IgD-negative memory B cell (primary cell): Measurements from ENCODE around the gene CCDC54. TPM values are rescaled to one million over a fixed set of nuclear protein-coding genes. Genes with fewer than 3 reads are reported as not detected.
"Not testable (repeated sequence)": the region's sequence is repeated elsewhere in the genome, so short reads cannot be mapped to it uniquely, and the experiment has no call there.

ENCODE experiments used
- H3K27ac Mint-ChIP-seq, 3 donors: one replicate each; pipeline ENCODE4 v1.8.0; 2020 to 2022; ENCODE audit warnings: mild to moderate bottlenecking in 3 of 3, mixed read lengths in 3 of 3, moderate library complexity in 1 of 3
- H3K27me3 Mint-ChIP-seq: one replicate; pipeline ENCODE4 v1.8.0; 2021; ENCODE audit warnings: mixed read lengths
- H3K36me3 Mint-ChIP-seq: one replicate; pipeline ENCODE4 v1.8.0; 2020; ENCODE audit warnings: mild to moderate bottlenecking, mixed read lengths
- H3K4me1 Mint-ChIP-seq, 3 donors: one replicate each; pipeline ENCODE4 v1.8.0; 2020 to 2022; ENCODE audit warnings: mixed read lengths in 3 of 3, mild to moderate bottlenecking in 1 of 3
- H3K4me3 Mint-ChIP-seq, 4 donors: one replicate each; pipeline ENCODE4 v1.8.0; 2020 to 2022; ENCODE audit warnings: mild to moderate bottlenecking in 4 of 4, mixed read lengths in 4 of 4, moderate library complexity in 3 of 4
- H3K9me3 Mint-ChIP-seq, 3 donors: one replicate each; pipeline ENCODE4 v1.8.0; 2020 to 2021; ENCODE audit warnings: mixed read lengths in 3 of 3, mild to moderate bottlenecking in 1 of 3
- polyA plus RNA-seq: library from polyadenylated mRNA; unstranded; fragments of 300-500 nt; fragmentation: Illumina TruSeq; gene quantifications from one replicate; pipeline ENCODE4 v1.2.3, GENCODE V29; 2021

The CCDC54 gene
- polyA plus RNA-seq: not detected

DNA sequence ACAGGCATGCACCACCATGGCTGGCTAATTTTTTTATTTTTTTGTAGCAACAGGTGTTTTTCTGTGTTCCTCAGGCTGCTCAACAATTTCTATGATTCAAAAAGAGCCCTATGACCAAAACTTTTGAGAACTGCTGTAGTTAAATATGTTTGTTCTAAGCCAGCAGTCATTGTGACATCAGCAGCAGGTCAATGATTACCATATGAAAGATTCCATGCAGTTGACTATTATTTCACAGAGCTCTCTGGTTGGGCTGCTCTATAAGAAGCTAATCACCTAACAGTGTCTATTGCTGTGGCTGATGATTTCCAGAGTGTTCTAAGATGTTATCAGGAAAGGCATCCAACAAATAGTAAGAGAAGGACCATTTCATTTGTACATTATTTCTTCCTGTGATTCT, at the start of gene CCDC54:
CCDC54 (plus strand) TSS at position 289 of the 400 bp plus-strand sequence. CDS start 149 bp downstream, outside the sequence.
- H3K4me3 Mint-ChIP-seq: no peak within 1 kb of the TSS
- no peak within 1 kb of the TSS for H3K27ac Mint-ChIP-seq
- peaks cover 9% of the 10 kb centered on the region for H3K27me3 Mint-ChIP-seq
- peaks cover 0 to 1% (median 0%) of the 10 kb centered on the region in 3 donors for H3K9me3 Mint-ChIP-seq
- H3K36me3 Mint-ChIP-seq: peaks cover 2% of the 10 kb centered on the region
- no peaks in the 10 kb centered on the region for H3K4me1 Mint-ChIP-seq

GRCh38 chr3:107328069-107328468, 49.2 kb upstream of the CCDC54 start:
- Mint-ChIP-seq H3K4me1 (peaks cover 5 to 12% (median 10%) of the 10 kb centered on the region in 3 donors), H3K27ac (no peak overlapping the region), H3K27me3 (peaks cover 1% of the 10 kb centered on the region), H3K36me3 (no peaks in the 10 kb centered on the region), H3K9me3 (no peaks in the 10 kb centered on the region), H3K4me3 (no peak overlapping the region)

GRCh38 chr3:107329088-107329487, 48.2 kb upstream of the CCDC54 start:
- Mint-ChIP-seq H3K4me1 (peaks cover 5 to 12% (median 10%) of the 10 kb centered on the region in 3 donors), H3K36me3 (no peaks in the 10 kb centered on the region), H3K27ac (no peak overlapping the region), H3K27me3 (peaks cover 1% of the 10 kb centered on the region), H3K4me3 (no peak overlapping the region), H3K9me3 (no peaks in the 10 kb centered on the region)

DNA sequence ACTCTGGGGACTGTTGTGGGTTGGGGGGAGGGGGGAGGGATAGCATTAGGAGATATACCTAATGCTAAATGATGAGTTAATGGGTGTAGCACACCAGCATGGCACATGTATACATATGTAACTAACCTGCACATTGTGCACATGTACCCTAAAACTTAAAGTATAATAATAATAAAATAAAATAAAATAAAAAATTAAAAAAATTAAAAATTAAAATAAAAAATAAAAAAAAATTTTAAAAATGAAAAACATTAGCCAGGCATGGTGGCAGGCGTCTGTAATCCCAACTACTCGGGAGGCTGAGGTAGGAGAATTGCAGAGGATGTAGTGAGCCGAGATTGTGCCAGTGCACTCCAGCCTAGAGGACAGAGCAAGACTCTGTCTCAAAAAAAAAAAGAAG, 37.5 kb upstream of the CCDC54 start:
- H3K4me1 Mint-ChIP-seq, H3K9me3 Mint-ChIP-seq, H3K27ac Mint-ChIP-seq, H3K4me3 Mint-ChIP-seq, H3K27me3 Mint-ChIP-seq, H3K36me3 Mint-ChIP-seq: not testable (repeated sequence)

DNA sequence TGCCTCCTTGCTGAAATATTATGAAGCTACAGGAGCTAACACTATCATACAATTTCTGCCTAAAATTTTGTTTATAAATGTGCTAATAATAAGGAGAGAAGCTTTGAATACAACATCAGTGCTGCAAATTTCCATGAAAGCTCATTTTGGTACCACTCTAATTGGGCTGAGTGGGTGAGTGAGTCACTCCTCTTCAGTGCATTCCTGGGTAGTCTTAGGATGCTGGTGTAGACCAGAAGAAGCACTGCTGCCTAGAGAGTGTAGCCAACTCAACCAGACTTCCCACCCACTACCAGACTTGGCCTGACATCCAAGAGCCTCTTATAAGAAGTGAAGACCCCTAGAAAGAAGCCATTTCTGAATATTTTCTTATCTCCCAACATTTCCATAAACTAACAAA, 32.5 kb upstream of the CCDC54 start:
- Mint-ChIP-seq H3K9me3 (peaks cover 0 to 2% (median 0%) of the 10 kb centered on the region in 3 donors), H3K27me3 (no peaks in the 10 kb centered on the region), H3K27ac (no peak overlapping the region), H3K4me3 (no peak overlapping the region), H3K4me1 (no peaks in the 10 kb centered on the region), H3K36me3 (no peaks in the 10 kb centered on the region)

DNA sequence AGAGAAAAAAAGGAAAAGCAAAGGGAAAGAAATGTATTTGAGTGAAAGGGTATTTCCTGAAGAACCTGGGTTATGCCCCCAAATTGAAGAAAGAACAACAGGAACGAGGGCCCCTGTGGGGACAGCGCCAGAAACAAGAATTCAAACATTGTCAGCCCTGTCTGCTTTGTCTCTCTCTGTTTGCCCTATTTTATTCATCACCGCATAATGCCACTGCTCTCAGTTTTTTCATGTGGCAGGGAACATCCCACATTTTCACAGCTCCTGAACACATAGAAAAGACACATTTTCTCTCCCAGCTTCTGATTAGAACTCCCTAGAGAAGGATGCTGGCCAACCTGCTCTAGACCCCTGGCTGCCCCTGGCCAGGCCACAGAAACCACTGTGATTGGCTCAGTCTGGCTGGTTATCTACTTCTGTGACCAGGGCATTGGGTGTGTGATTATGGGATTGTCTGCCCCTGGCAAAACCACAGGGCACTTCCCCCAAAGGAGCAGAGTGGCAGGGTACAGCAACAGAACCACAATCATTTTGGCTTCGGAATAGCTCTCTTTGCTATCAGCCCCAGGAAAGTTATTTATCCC, 31.3 kb upstream of the CCDC54 start:
- no peaks in the 10 kb centered on the region for H3K36me3 Mint-ChIP-seq
- no peaks in the 10 kb centered on the region for H3K9me3 Mint-ChIP-seq
- no peak overlapping the region for H3K4me3 Mint-ChIP-seq
- no peaks in the 10 kb centered on the region for H3K27me3 Mint-ChIP-seq
- H3K4me1 Mint-ChIP-seq: no peaks in the 10 kb centered on the region
- no peak overlapping the region for H3K27ac Mint-ChIP-seq

GRCh38 chr3:107346564-107346963, 30.7 kb upstream of the CCDC54 start:
- Mint-ChIP-seq H3K4me1 (no peaks in the 10 kb centered on the region), H3K27me3 (no peaks in the 10 kb centered on the region), H3K36me3 (no peaks in the 10 kb centered on the region), H3K4me3 (no peak overlapping the region), H3K27ac (no peak overlapping the region), H3K9me3 (no peaks in the 10 kb centered on the region)

DNA sequence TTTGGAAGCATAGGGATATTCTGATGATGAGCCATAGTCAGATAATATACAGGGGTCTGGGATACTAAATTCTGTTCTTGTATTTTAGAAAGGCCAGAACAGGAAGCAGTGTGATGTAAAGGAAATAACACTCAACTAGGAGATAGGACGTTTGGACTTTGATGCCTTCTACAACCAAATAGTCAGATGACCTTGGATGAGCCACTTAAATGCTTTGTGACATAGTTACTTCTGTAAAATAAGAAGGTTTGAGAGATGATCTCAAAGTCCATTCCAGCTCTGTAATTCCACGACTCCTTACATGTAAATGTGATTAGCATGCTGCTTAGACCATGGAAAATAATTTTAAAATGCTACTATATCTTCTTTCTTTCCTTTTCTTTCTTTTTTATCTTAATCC, 29.5 kb upstream of the CCDC54 start:
- no peaks in the 10 kb centered on the region for H3K4me1 Mint-ChIP-seq
- no peaks in the 10 kb centered on the region for H3K9me3 Mint-ChIP-seq
- H3K36me3 Mint-ChIP-seq: no peaks in the 10 kb centered on the region
- H3K4me3 Mint-ChIP-seq: no peak overlapping the region
- H3K27me3 Mint-ChIP-seq: no peaks in the 10 kb centered on the region
- H3K27ac Mint-ChIP-seq: no peak overlapping the region

GRCh38 chr3:107356706-107357105, 20.5 kb upstream of the CCDC54 start:
- peaks cover 4% of the 10 kb centered on the region for H3K27me3 Mint-ChIP-seq
- H3K9me3 Mint-ChIP-seq: peaks cover 0 to 4% (median 4%) of the 10 kb centered on the region in 3 donors
- no peaks in the 10 kb centered on the region for H3K4me1 Mint-ChIP-seq
- H3K36me3 Mint-ChIP-seq: no peaks in the 10 kb centered on the region
- no peak overlapping the region for H3K27ac Mint-ChIP-seq
- H3K4me3 Mint-ChIP-seq: no peak overlapping the region

- Mint-ChIP-seq H3K4me1 (no peaks in the 10 kb centered on the region), H3K4me3 (no peak overlapping the region), H3K36me3 (no peaks in the 10 kb centered on the region), H3K27me3 (peaks cover 2% of the 10 kb centered on the region), H3K9me3 (peaks cover 0 to 4% (median 4%) of the 10 kb centered on the region in 3 donors), H3K27ac (no peak overlapping the region)
Observed at GRCh38 chr3:107361633-107362032, 15.6 kb upstream of the CCDC54 start.

DNA sequence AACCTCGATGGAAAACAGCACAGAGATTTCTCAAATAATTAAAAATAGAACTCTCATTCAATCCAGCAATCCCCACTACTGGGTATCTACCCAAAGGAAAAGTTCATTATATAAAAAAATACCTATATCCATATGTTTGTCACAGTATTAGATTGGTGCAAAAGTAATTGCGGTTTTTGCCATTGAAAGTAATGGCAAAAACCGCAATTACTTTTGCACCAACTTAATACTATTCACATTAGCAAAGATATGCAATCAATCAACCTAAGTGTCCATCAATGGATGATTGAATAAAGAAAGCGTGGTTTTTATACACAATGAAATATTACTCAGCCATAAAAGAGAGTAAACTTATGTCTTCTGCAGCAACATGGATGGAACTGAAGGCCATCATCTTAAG, 12.2 kb upstream of the CCDC54 start:
- Mint-ChIP-seq H3K4me1 (no peaks in the 10 kb centered on the region), H3K27me3 (peaks cover 3% of the 10 kb centered on the region), H3K36me3 (no peaks in the 10 kb centered on the region), H3K9me3 (peaks cover 0 to 4% (median 4%) of the 10 kb centered on the region in 3 donors), H3K27ac (no peak overlapping the region), H3K4me3 (no peak overlapping the region)

GRCh38 chr3:107366766-107367165, 10.5 kb upstream of the CCDC54 start:
- peaks cover 3% of the 10 kb centered on the region for H3K27me3 Mint-ChIP-seq
- no peak overlapping the region for H3K27ac Mint-ChIP-seq
- peaks cover 2% of the 10 kb centered on the region for H3K36me3 Mint-ChIP-seq
- H3K9me3 Mint-ChIP-seq: no peaks in the 10 kb centered on the region
- no peak overlapping the region for H3K4me3 Mint-ChIP-seq
- H3K4me1 Mint-ChIP-seq: peaks cover 0 to 3% (median 2%) of the 10 kb centered on the region in 3 donors

GRCh38 chr3:107367353-107367752, 9.9 kb upstream of the CCDC54 start:
- H3K4me1 Mint-ChIP-seq: peaks cover 0 to 3% (median 2%) of the 10 kb centered on the region in 3 donors
- no peak overlapping the region for H3K4me3 Mint-ChIP-seq
- H3K36me3 Mint-ChIP-seq: peaks cover 2% of the 10 kb centered on the region
- peaks cover 3% of the 10 kb centered on the region for H3K27me3 Mint-ChIP-seq
- no peaks in the 10 kb centered on the region for H3K9me3 Mint-ChIP-seq
- H3K27ac Mint-ChIP-seq: no peak overlapping the region

GRCh38 chr3:107368654-107369398, 8.4 kb upstream of the CCDC54 start:
- H3K4me1 Mint-ChIP-seq: peaks cover 0 to 3% (median 2%) of the 10 kb centered on the region in 3 donors
- H3K9me3 Mint-ChIP-seq: no peaks in the 10 kb centered on the region
- H3K27ac Mint-ChIP-seq: no peak overlapping the region
- no peak overlapping the region for H3K4me3 Mint-ChIP-seq
- H3K36me3 Mint-ChIP-seq: peaks cover 2% of the 10 kb centered on the region
- H3K27me3 Mint-ChIP-seq: peaks cover 7% of the 10 kb centered on the region

GRCh38 chr3:107369791-107370190, 7.4 kb upstream of the CCDC54 start:
- H3K4me1 Mint-ChIP-seq: peaks cover 0 to 3% (median 2%) of the 10 kb centered on the region in 3 donors
- H3K27me3 Mint-ChIP-seq: peaks cover 8% of the 10 kb centered on the region
- H3K4me3 Mint-ChIP-seq: no peak overlapping the region
- peaks cover 2% of the 10 kb centered on the region for H3K36me3 Mint-ChIP-seq
- H3K27ac Mint-ChIP-seq: no peak overlapping the region
- H3K9me3 Mint-ChIP-seq: no peaks in the 10 kb centered on the region

GRCh38 chr3:107370907-107371306, 6.3 kb upstream of the CCDC54 start:
- H3K27me3 Mint-ChIP-seq: peaks cover 8% of the 10 kb centered on the region
- H3K4me1 Mint-ChIP-seq: peaks cover 0 to 3% (median 2%) of the 10 kb centered on the region in 3 donors
- peaks cover 2% of the 10 kb centered on the region for H3K36me3 Mint-ChIP-seq
- H3K27ac Mint-ChIP-seq: no peak overlapping the region
- no peak overlapping the region for H3K4me3 Mint-ChIP-seq
- H3K9me3 Mint-ChIP-seq: no peaks in the 10 kb centered on the region
